Kidney (tissue), 14 donors: ENCODE data around the gene THOC7. TPM values are rescaled to one million over a fixed set of nuclear protein-coding genes. Genes with fewer than 3 reads are reported as not detected.
A peak's percentile ranks its signal among the peaks of the same experiment; 100 is the strongest.

Experiments
- DNase-seq, 5 donors: peaks; one replicate each; pipeline ENCODE4 v3.0.0-alpha.2; 2013 to 2020
- FAIRE-seq: peaks from 2 replicates; lab custom pipeline; 2012; peaks lifted over from hg19 to GRCh38; lab: Jason Lieb, UNC
- H3K27ac ChIP-seq, 2 donors: one replicate each; pipeline ENCODE4 v1.7.0; 2013; ENCODE audit warnings: low read depth in 2 of 2, low read length in 2 of 2, inconsistent platforms in 1 of 2
- H3K27me3 ChIP-seq: one replicate; pipeline ENCODE4 v1.7.1; 2013; ENCODE audit warnings: low read length, inconsistent platforms; ENCODE audit not compliant: control insufficient read depth, insufficient read depth
- H3K36me3 ChIP-seq, 3 donors: one replicate each; pipeline versions ENCODE4 v1.7.0 to v1.7.1; 2013; ENCODE audit warnings: low read length in 3 of 3, control low read depth in 1 of 3, inconsistent platforms in 1 of 3; ENCODE audit not compliant: insufficient read depth in 3 of 3, control insufficient read depth in 2 of 3
- H3K4me1 ChIP-seq, 3 donors: one replicate each; pipeline versions ENCODE4 v1.7.0 to v1.7.1; 2013; ENCODE audit warnings: low read length in 3 of 3, inconsistent platforms in 1 of 3, low read depth in 1 of 3; ENCODE audit not compliant: control insufficient read depth in 2 of 3, insufficient read depth in 2 of 3
- H3K4me3 ChIP-seq, 3 donors: one replicate each; pipeline versions ENCODE4 v1.7.0 to v1.8.1; 2013; ENCODE audit warnings: low read length in 3 of 3, control low read depth in 1 of 3, inconsistent platforms in 1 of 3
- H3K9ac ChIP-seq, 3 donors: one replicate each; pipeline versions ENCODE4 v1.7.0 to v1.7.1; 2013; ENCODE audit warnings: low read length in 3 of 3, control low read depth in 1 of 3, inconsistent platforms in 1 of 3
- H3K9me3 ChIP-seq, 3 donors: one replicate each; pipeline versions ENCODE4 v1.7.0 to v1.7.1; 2013; ENCODE audit warnings: low read length in 3 of 3, control low read depth in 1 of 3, inconsistent platforms in 1 of 3; ENCODE audit not compliant: control insufficient read depth in 2 of 3, insufficient read depth in 1 of 3
- CTCF ChIP-seq: IDR thresholded peaks from 3 replicates; pipeline ENCODE4 v1.5.1; 2012; ENCODE audit warnings: mild to moderate bottlenecking, moderate library complexity, borderline replicate concordance; ENCODE audit not compliant: insufficient read depth; ENCODE audit errors: extremely low read depth
- intact Hi-C: fragments of 100-400 bp; cut with DNase I; formaldehyde crosslinking; loops from one replicate; pipeline ENCODE4 v1.11.1; 2022
- polyA plus RNA-seq: library from polyadenylated mRNA; stranded (reverse); fragments of 350-450 nt; fragmentation: Illumina TruSeq; extraction: RNeasy Lipid Tissue Mini Kit (QIAGEN cat#74804); gene quantifications from one replicate; pipeline ENCODE4 v1.2.3, GENCODE V29; 2014; ENCODE audit warnings: low read depth, low replicate concordance; ENCODE audit not compliant: insufficient read depth
- total RNA-seq: library from RNA; stranded (reverse); fragmentation: NEBNext Ultra II Directional; extraction: Animal tissue kit (Norgen Biotek cat#: 25700); gene quantifications from one replicate; pipeline ENCODE4 v1.2.1, GENCODE V29; 2021
- donor health status: control.
- donor health status: control.
- donor health status: control.
- donor health status: control.
- donor health status: control.
- donor health status: DM: yes; HTN: yes; CAD: no.
- donor health status: Normal renal cell carcinoma (clear cell type).

THOC7 gene
- total and polyA plus RNA-seq, 2 donors from 2014 or later, result 55.2 to 99.5 TPM

GRCh38 chr3:63791974-63792373, 71.6 kb downstream of the THOC7 start:
- Histone ChIP-seq H3K36me3 (no peaks in the 10 kb centered on the region), H3K27ac (no peak overlapping the region), H3K9me3 (no peaks in the 10 kb centered on the region), H3K4me3 (no peak overlapping the region), H3K27me3 (no peaks in the 10 kb centered on the region), H3K4me1 (no peaks in the 10 kb centered on the region), H3K9ac (no peak overlapping the region)
- DNase-seq (peak in 1 of 5 donors; percentile 15), FAIRE-seq (no peak)
- peak; percentile 21 for TF ChIP-seq CTCF
- intact Hi-C loops, result no loop called here

Other genes with a start within 250 kb of the THOC7 start
- not detected for gene SNTN, start 211.1 kb downstream of the THOC7 start, total RNA-seq
- gene SNTN, start 211.1 kb downstream of the THOC7 start, polyA plus RNA-seq, result not detected
- not detected for gene C3orf49, start 44.5 kb downstream of the THOC7 start, total RNA-seq
- gene C3orf49, start 44.5 kb downstream of the THOC7 start, polyA plus RNA-seq, result not detected
- gene ATXN7, start 62 bp upstream of the THOC7 start, total RNA-seq, result 36.4 TPM
- 1.4 TPM for gene ATXN7, start 62 bp upstream of the THOC7 start, polyA plus RNA-seq
- not detected for gene SCAANT1, start 48.6 kb upstream of the THOC7 start, total RNA-seq
- gene SCAANT1, start 48.6 kb upstream of the THOC7 start, polyA plus RNA-seq, result not detected
- gene PSMD6, start 159.7 kb upstream of the THOC7 start, total RNA-seq, result 62.7 TPM
- 78.0 TPM for gene PSMD6, start 159.7 kb upstream of the THOC7 start, polyA plus RNA-seq